Right lobe of liver (tissue), 6 donors: Measurements from ENCODE around the gene CTSA. TPM values are rescaled to one million over a fixed set of nuclear protein-coding genes. Genes with fewer than 3 reads are reported as not detected.
A peak's percentile ranks its signal among the peaks of the same experiment; 100 is the strongest.
"Not testable (repeated sequence)": the region's sequence is repeated elsewhere in the genome, so short reads cannot be mapped to it uniquely, and the experiment has no call there.

ENCODE experiments used
- ATAC-seq, 4 donors: fragments of 200-7000 bp; cut with Tn5 transposase; one replicate each; pipeline ENCODE4 v1.9.1; 2020; ENCODE audit warnings: mild to moderate bottlenecking in 4 of 4, moderate library complexity in 4 of 4
- DNase-seq, 3 donors: peaks; one replicate each; pipeline ENCODE4 v3.0.0-alpha.2; 2020
- H3K27ac ChIP-seq, 3 donors: fragments of 200-600 bp; one replicate each; pipeline ENCODE4 v1.8.0; 2022
- H3K27me3 ChIP-seq, 2 donors: fragments of 200-600 bp; one replicate each; pipeline ENCODE4 v1.8.0; 2022
- H3K36me3 ChIP-seq, 4 donors: fragments of 200-600 bp; sonication (generic) in 1 of 4; one replicate each; pipeline versions ENCODE4 v1.5.1 to v1.8.0; 2017 to 2022; ENCODE audit warnings: control low read depth in 1 of 4
- H3K4me1 ChIP-seq, 4 donors: fragments of 200-600 bp; sonication (generic) in 1 of 4; one replicate each; pipeline versions ENCODE4 v1.5.1 to v1.8.0; 2017 to 2022; ENCODE audit warnings: control low read depth in 1 of 4
- H3K4me3 ChIP-seq, 3 donors: fragments of 200-600 bp; one replicate each; pipeline ENCODE4 v1.8.0; 2022
- H3K9me3 ChIP-seq, 4 donors: fragments of 200-600 bp; sonication (generic) in 1 of 4; one replicate each; pipeline versions ENCODE4 v1.5.1 to v1.8.0; 2017 to 2022; ENCODE audit warnings: control low read depth in 1 of 4
- CTCF ChIP-seq, 4 donors: fragments of 200-600 bp in 3 of 4; fragments of 450-650 bp in 1 of 4; IDR thresholded peaks; one replicate each; pipeline versions ENCODE4 v1.5.1 to v1.8.0; 2016 to 2022; ENCODE audit warnings: antibody characterized with exemption in 4 of 4, mild to moderate bottlenecking in 2 of 4
- POLR2A ChIP-seq: fragments of 450-650 bp; IDR thresholded peaks from one replicate; pipeline ENCODE4 v1.6.1; 2017; ENCODE audit warnings: antibody characterized with exemption, mild to moderate bottlenecking
- WGBS: methylation state at CpG from one replicate; pipeline ENCODE4 v1.1.6; 2018; ENCODE audit warnings: low coverage, low lambda C conversion rate; ENCODE audit not compliant: insufficient coverage; ENCODE audit errors: missing lambda C conversion rate; 5-methylcytosine and 5-hydroxymethylcytosine counted together
- intact Hi-C, 2 donors: fragments of 100-400 bp; cut with DNase I; formaldehyde crosslinking; loops; one replicate each; pipeline versions ENCODE4 v1.11.2 to v1.14.1; 2022
- total RNA-seq, 6 experiments: library from RNA; depleted of rRNA in 2 of 6; stranded (reverse); fragments of >200 nt in 2 of 6; fragmentation: NEBNext Ultra II Directional in 3 of 6; extraction: Animal tissue kit (Norgen Biotek cat#: 25700) in 3 of 6; gene quantifications; one replicate each; pipeline versions ENCODE4 v1.1.0 to v1.2.4, GENCODE V29; 2016 to 2023
- donor health status: DM: no; HTN: yes; CAD: no.
- donor health status: DM: no; HTN: no; CAD: no.
- donor health status: DM: no; HTN: no; CAD: no.
- donor health status: DM: no; HTN: yes; CAD: no.
- donor health status: DM: no; HTN: yes; CAD: no.

The CTSA gene
- total RNA-seq, 6 experiments from 2014 or later, result 54.4 to 194 (median 134) TPM

GRCh38 chr20:45924391-45925261 is 33.5 kb downstream of the CTSA start:
- Histone ChIP-seq H3K4me1 (peaks cover 0 to 15% (median 7%) of the 10 kb centered on the region in 4 donors), H3K9me3 (no peaks in the 10 kb centered on the region), H3K27me3 (no peaks in the 10 kb centered on the region), H3K4me3 (peak overlapping the region in 2 of 3 donors; percentile 19 to 21), H3K36me3 (no peaks in the 10 kb centered on the region), H3K27ac (peak overlapping the region; percentile 75 to 79 (median 78))
- intact Hi-C loops, result no loop called here
- ATAC-seq (peak; percentile 73 to 80 (median 78)), DNase-seq (no peak)
- WGBS, result 33% methylated on average over 21 of the region's 21 CpGs
- TF ChIP-seq CTCF (IDR thresholded peaks at IDR 0.05), result no peak
- no peak for TF ChIP-seq POLR2A

- no peak overlapping the region for H3K27ac ChIP-seq
- no peak for ATAC-seq
- TF ChIP-seq CTCF (IDR thresholded peaks at IDR 0.05) (no peak), POLR2A (no peak)
- H3K27me3 ChIP-seq, result no peaks in the 10 kb centered on the region
- intact Hi-C loops, result no loop called here
- 52% methylated on average over 9 of the region's 9 CpGs for WGBS
- no peak for DNase-seq
- H3K36me3 ChIP-seq, result no peaks in the 10 kb centered on the region
- no peaks in the 10 kb centered on the region for H3K9me3 ChIP-seq
- no peak overlapping the region for H3K4me3 ChIP-seq
- peaks cover 0 to 15% (median 5%) of the 10 kb centered on the region in 4 donors for H3K4me1 ChIP-seq
These were observed 34.8 kb downstream of the CTSA start for GRCh38 chr20:45925821-45926506.

- Histone ChIP-seq H3K4me1 (peaks cover 0 to 15% (median 5%) of the 10 kb centered on the region in 4 donors), H3K27me3 (no peaks in the 10 kb centered on the region), H3K27ac (no peak overlapping the region), H3K9me3 (no peaks in the 10 kb centered on the region), H3K36me3 (no peaks in the 10 kb centered on the region), H3K4me3 (no peak overlapping the region)
- ATAC-seq, result no peak
- DNase-seq, result no peak
- 80% methylated on average over 1 of the region's 2 CpGs for WGBS
- intact Hi-C loops, result no loop called here
- TF ChIP-seq POLR2A (no peak), CTCF (IDR thresholded peaks at IDR 0.05) (no peak)
These were observed 35.6 kb downstream of the CTSA start for GRCh38 chr20:45926731-45927070.

GRCh38 chr20:45927071-45927878 is 36.1 kb downstream of the CTSA start:
- TF ChIP-seq POLR2A (no peak), CTCF (IDR thresholded peaks at IDR 0.05) (no peak)
- H3K36me3 ChIP-seq, result no peaks in the 10 kb centered on the region
- H3K4me1 ChIP-seq, result peaks cover 0 to 19% (median 7%) of the 10 kb centered on the region in 4 donors
- intact Hi-C loops, result no loop called here
- ATAC-seq (peak; percentile 39 to 68 (median 64)), DNase-seq (no peak)
- H3K9me3 ChIP-seq, result no peaks in the 10 kb centered on the region
- H3K4me3 ChIP-seq, result no peak overlapping the region
- 23% methylated on average over 9 of the region's 14 CpGs for WGBS
- no peak overlapping the region for H3K27ac ChIP-seq
- H3K27me3 ChIP-seq, result no peaks in the 10 kb centered on the region

- H3K4me1 ChIP-seq, result peaks cover 0 to 25% (median 9%) of the 10 kb centered on the region in 4 donors
- H3K4me3 ChIP-seq, ATAC-seq, intact Hi-C loops, H3K9me3 ChIP-seq, H3K36me3 ChIP-seq, DNase-seq, H3K27me3 ChIP-seq, H3K27ac ChIP-seq: not testable (repeated sequence)
- WGBS, result 71% methylated on average over 12 of the region's 17 CpGs
These were observed 40.5 kb downstream of the CTSA start for GRCh38 chr20:45931680-45932079.
